ENCODE data around the gene UNK. TPM values are rescaled to one million over a fixed set of nuclear protein-coding genes. Genes with fewer than 3 reads are reported as not detected.

Gene UNK
- total RNA-seq, 1 experiment from 2014 or later = 27.8 TPM

- Histone ChIP-seq H3K79me2 (ENCODE audit: low read depth) (no peaks in the 10 kb centered on the region), H3K9me3 (ENCODE audit: insufficient read depth, low read depth) (no peaks in the 10 kb centered on the region), H3K4me2 (no peak overlapping the region), H3K9me2 (ENCODE audit: insufficient read depth) (no peaks in the 10 kb centered on the region), H3K27me3 (ENCODE audit: insufficient read depth, low read depth) (no peaks in the 10 kb centered on the region), H3K4me1 (replicated peaks; ENCODE audit: insufficient read depth) (no peaks in the 10 kb centered on the region), H4K20me1 (ENCODE audit: insufficient read depth) (no peaks in the 10 kb centered on the region), H3F3A (ENCODE audit: insufficient read depth, low read depth) (peaks cover 28% of the 10 kb centered on the region; the same call in 1 of the 2 replicates), H3K27ac (peak overlapping the region; percentile 12; the same call in 1 of the 2 replicates), H3K4me3 (no peak overlapping the region), H3K36me3 (ENCODE audit: low read depth) (no peaks in the 10 kb centered on the region), H2AFZ (no peak overlapping the region)
- ChIA-PET CTCF (interaction anchor here (0.8 kb wide), 1 partner anchor 44 kb away, joined by 3 read pairs; no protein-coding TSS in a partner anchor), POLR2A (ENCODE audit: unreplicated experiment) (interaction anchor here (0.9 kb wide), 1 partner anchor 18 kb away, joined by 4 read pairs; no protein-coding TSS in a partner anchor)
- DNase-seq = no peak
- intact Hi-C loops (cut with micrococcal nuclease; ENCODE audit: unreplicated experiment) = no loop called here
- BruUV-seq (replicated peaks) = no TSS peak
- TF ChIP-seq, protein P1, sequence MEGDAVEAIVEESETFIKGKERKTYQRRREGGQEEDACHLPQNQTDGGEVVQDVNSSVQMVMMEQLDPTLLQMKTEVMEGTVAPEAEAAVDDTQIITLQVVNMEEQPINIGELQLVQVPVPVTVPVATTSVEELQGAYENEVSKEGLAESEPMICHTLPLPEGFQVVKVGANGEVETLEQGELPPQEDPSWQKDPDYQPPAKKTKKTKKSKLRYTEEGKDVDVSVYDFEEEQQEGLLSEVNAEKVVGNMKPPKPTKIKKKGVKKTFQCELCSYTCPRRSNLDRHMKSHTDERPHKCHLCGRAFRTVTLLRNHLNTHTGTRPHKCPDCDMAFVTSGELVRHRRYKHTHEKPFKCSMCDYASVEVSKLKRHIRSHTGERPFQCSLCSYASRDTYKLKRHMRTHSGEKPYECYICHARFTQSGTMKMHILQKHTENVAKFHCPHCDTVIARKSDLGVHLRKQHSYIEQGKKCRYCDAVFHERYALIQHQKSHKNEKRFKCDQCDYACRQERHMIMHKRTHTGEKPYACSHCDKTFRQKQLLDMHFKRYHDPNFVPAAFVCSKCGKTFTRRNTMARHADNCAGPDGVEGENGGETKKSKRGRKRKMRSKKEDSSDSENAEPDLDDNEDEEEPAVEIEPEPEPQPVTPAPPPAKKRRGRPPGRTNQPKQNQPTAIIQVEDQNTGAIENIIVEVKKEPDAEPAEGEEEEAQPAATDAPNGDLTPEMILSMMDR (conservative IDR thresholded peaks at IDR 0.05) = peak; percentile 64
- no peak for TF ChIP-seq EZH2 (IDR thresholded peaks at IDR 0.05; ENCODE audit: low read depth)
Observed at GRCh38 chr17:75827308-75828075, 42.9 kb downstream of the UNK start.

GRCh38 chr17:75828076-75828400, 43.4 kb downstream of the UNK start:
- Histone ChIP-seq H4K20me1 (ENCODE audit: insufficient read depth) (no peaks in the 10 kb centered on the region), H3K36me3 (ENCODE audit: low read depth) (no peaks in the 10 kb centered on the region), H3K27ac (no peak overlapping the region), H3K4me2 (no peak overlapping the region), H3K9me3 (ENCODE audit: insufficient read depth, low read depth) (no peaks in the 10 kb centered on the region), H3F3A (ENCODE audit: insufficient read depth, low read depth) (peaks cover 28% of the 10 kb centered on the region; the same call in 1 of the 2 replicates), H3K79me2 (ENCODE audit: low read depth) (no peaks in the 10 kb centered on the region), H3K4me1 (replicated peaks; ENCODE audit: insufficient read depth) (no peaks in the 10 kb centered on the region), H3K27me3 (ENCODE audit: insufficient read depth, low read depth) (no peaks in the 10 kb centered on the region), H2AFZ (no peak overlapping the region), H3K4me3 (no peak overlapping the region), H3K9me2 (ENCODE audit: insufficient read depth) (no peaks in the 10 kb centered on the region)
- intact Hi-C loops (cut with micrococcal nuclease; ENCODE audit: unreplicated experiment) = no loop called here
- BruUV-seq (replicated peaks) = no TSS peak
- no peak for DNase-seq
- TF ChIP-seq, protein P1 (conservative IDR thresholded peaks at IDR 0.05) = no peak
- TF ChIP-seq EZH2 (IDR thresholded peaks at IDR 0.05; ENCODE audit: low read depth) = no peak
- POLR2A ChIA-PET (ENCODE audit: unreplicated experiment) = no interaction called here
- CTCF ChIA-PET = no interaction called here

GRCh38 chr17:75828741-75829140, 44.1 kb downstream of the UNK start:
- DNase-seq = no peak
- Histone ChIP-seq H3K4me2 (no peak overlapping the region), H3K4me1 (replicated peaks; ENCODE audit: insufficient read depth) (no peaks in the 10 kb centered on the region), H3F3A (ENCODE audit: insufficient read depth, low read depth) (peaks cover 28% of the 10 kb centered on the region; the same call in 1 of the 2 replicates), H3K9me2 (ENCODE audit: insufficient read depth) (no peaks in the 10 kb centered on the region), H3K36me3 (ENCODE audit: low read depth) (no peaks in the 10 kb centered on the region), H3K27ac (no peak overlapping the region), H3K27me3 (ENCODE audit: insufficient read depth, low read depth) (no peaks in the 10 kb centered on the region), H3K9me3 (ENCODE audit: insufficient read depth, low read depth) (no peaks in the 10 kb centered on the region), H2AFZ (no peak overlapping the region), H3K4me3 (no peak overlapping the region), H4K20me1 (ENCODE audit: insufficient read depth) (no peaks in the 10 kb centered on the region), H3K79me2 (ENCODE audit: low read depth) (no peaks in the 10 kb centered on the region)
- no peak for TF ChIP-seq EZH2 (IDR thresholded peaks at IDR 0.05; ENCODE audit: low read depth)
- TF ChIP-seq, protein P1 (conservative IDR thresholded peaks at IDR 0.05) = no peak
- BruUV-seq (replicated peaks) = no TSS peak
- POLR2A ChIA-PET (ENCODE audit: unreplicated experiment) = no interaction called here
- CTCF ChIA-PET = interaction anchor here (0.7 kb wide), 1 partner anchor 39 kb away, joined by 7 read pairs; no protein-coding TSS in a partner anchor
- intact Hi-C loops (cut with micrococcal nuclease; ENCODE audit: unreplicated experiment) = no loop called here
